ENCODE data around the gene NMNAT1. TPM values are rescaled to one million over a fixed set of nuclear protein-coding genes. Genes with fewer than 3 reads are reported as not detected.
A peak's percentile ranks its signal among the peaks of the same experiment; 100 is the strongest.

NMNAT1 gene
- total RNA-seq: 12.3 TPM
- polyA plus RNA-seq (ENCODE audit: insufficient read depth, low read depth, low replicate concordance): 17.5 TPM
- long read RNA-seq, donor 1, partial matches to known transcripts: 0 of 4 reads
- long read RNA-seq, donor 1, other reads (novel, unspliced or antisense): 0 of 4 reads
- long read RNA-seq, donor 2, transcript NMNAT1-201 (5 exons, 3,781 nt): major isoform, 8 of 23 reads
- long read RNA-seq, donor 2, partial matches to known transcripts: 14 of 23 reads
- long read RNA-seq, donor 2, other reads (novel, unspliced or antisense): 0 of 23 reads
- long read RNA-seq, donor 3, partial matches to known transcripts: 0 of 4 reads
- long read RNA-seq, donor 3, other reads (novel, unspliced or antisense): 0 of 4 reads
- long read RNA-seq, donor 4, partial matches to known transcripts: 0 of 3 reads
- long read RNA-seq, donor 4, other reads (novel, unspliced or antisense): 0 of 3 reads
- long read RNA-seq, donor 5, partial matches to known transcripts: 0 of 2 reads
- long read RNA-seq, donor 5, other reads (novel, unspliced or antisense): 0 of 2 reads
- long read RNA-seq, donor 6: 0 reads
- long read RNA-seq, donor 7, partial matches to known transcripts: 0 of 8 reads
- long read RNA-seq, donor 7, other reads (novel, unspliced or antisense): 4 of 8 reads
- long read RNA-seq, donor 8, partial matches to known transcripts: 0 of 1 reads
- long read RNA-seq, donor 8, other reads (novel, unspliced or antisense): 0 of 1 reads
- long read RNA-seq, donor 9, partial matches to known transcripts: 0 of 3 reads
- long read RNA-seq, donor 9, other reads (novel, unspliced or antisense): 0 of 3 reads
- long read RNA-seq, donor 10, partial matches to known transcripts: 0 of 4 reads
- long read RNA-seq, donor 10, other reads (novel, unspliced or antisense): 0 of 4 reads

DNA sequence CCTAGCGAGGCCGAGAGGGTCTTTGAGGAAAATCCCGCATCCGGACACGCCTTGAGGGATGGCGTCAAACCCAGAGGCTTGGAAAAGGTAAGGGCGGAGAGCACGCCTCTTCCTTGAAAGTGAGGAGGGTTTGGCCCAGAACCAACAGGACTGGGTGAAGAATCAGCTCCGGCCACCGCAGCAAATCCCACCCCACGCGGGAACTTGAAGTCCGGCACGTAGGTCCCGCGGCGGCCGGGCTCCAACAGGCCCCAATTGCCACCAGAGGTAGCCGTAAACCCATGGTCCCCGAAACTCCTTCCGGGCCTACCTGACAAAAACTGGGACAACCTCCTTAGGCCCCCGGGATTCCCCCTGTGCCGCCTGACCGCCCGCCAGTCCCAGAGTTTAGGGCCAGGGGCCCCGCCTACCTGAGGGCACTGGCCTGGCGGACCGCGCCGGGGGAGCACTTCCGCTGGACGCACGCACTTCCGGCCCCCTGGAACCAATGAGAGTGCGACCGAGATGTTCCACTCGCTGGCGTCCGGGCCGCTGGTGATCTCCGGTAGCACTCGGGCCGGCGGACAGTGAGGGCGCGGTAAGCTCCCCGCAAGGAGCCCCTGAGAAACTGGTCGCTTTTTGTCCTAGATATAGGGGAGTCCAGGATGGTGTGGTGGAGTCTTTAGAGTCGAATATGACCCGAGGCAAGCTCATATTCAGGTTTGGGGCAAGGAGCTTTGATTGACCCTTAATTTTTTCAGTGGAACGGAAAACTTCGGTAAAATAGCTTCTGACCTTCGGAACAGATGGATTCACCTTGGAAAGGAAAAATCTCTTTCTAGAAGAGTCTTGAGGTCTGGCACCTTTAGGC, at the start of gene NMNAT1, which contains the start of gene LZIC:
Gene NMNAT1 (plus strand): TSS at position 537 of the 850 bp plus-strand sequence. CDS start 28,599 bp downstream, outside the sequence.
Gene LZIC (minus strand): TSS at position 453 of the 850 bp plus-strand sequence. CDS start 6,772 bp downstream, outside the sequence.
- FAIRE-seq (no peak), DNase-seq (peak; percentile 95 to 98 (median 96))
- Histone ChIP-seq H3K27me3 (ENCODE audit: control insufficient read depth, insufficient read depth, low read length) (no peaks in the 10 kb centered on the region), H3K4me1 (ENCODE audit: control insufficient read depth in 2 of 3, insufficient read depth in 2 of 3, low read depth in 1 of 3, low read length in 3 of 3) (no peaks in the 10 kb centered on the region), H3K36me3 (ENCODE audit: control insufficient read depth in 2 of 3, insufficient read depth in 3 of 3, low read length in 3 of 3) (peaks cover 0 to 6% (median 3%) of the 10 kb centered on the region in 3 donors), H3K4me3 (ENCODE audit: low read length in 3 of 3) (peak within 1 kb of the TSS; percentile 91 to 99 (median 98)), H3K9me3 (ENCODE audit: control insufficient read depth in 2 of 3, insufficient read depth in 1 of 3, low read length in 3 of 3) (no peaks in the 10 kb centered on the region), H3K27ac (ENCODE audit: low read depth in 2 of 2, low read length in 2 of 2) (peak within 1 kb of the TSS; percentile 84 to 90), H3K9ac (ENCODE audit: low read length in 3 of 3) (peak within 1 kb of the TSS; percentile 90 to 97 (median 91))
- intact Hi-C loops (cut with DNase I): no loop called here
- TF ChIP-seq, protein P1, sequence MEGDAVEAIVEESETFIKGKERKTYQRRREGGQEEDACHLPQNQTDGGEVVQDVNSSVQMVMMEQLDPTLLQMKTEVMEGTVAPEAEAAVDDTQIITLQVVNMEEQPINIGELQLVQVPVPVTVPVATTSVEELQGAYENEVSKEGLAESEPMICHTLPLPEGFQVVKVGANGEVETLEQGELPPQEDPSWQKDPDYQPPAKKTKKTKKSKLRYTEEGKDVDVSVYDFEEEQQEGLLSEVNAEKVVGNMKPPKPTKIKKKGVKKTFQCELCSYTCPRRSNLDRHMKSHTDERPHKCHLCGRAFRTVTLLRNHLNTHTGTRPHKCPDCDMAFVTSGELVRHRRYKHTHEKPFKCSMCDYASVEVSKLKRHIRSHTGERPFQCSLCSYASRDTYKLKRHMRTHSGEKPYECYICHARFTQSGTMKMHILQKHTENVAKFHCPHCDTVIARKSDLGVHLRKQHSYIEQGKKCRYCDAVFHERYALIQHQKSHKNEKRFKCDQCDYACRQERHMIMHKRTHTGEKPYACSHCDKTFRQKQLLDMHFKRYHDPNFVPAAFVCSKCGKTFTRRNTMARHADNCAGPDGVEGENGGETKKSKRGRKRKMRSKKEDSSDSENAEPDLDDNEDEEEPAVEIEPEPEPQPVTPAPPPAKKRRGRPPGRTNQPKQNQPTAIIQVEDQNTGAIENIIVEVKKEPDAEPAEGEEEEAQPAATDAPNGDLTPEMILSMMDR (IDR thresholded peaks at IDR 0.05; ENCODE audit: borderline replicate concordance, extremely low read depth, insufficient read depth): no peak

DNA sequence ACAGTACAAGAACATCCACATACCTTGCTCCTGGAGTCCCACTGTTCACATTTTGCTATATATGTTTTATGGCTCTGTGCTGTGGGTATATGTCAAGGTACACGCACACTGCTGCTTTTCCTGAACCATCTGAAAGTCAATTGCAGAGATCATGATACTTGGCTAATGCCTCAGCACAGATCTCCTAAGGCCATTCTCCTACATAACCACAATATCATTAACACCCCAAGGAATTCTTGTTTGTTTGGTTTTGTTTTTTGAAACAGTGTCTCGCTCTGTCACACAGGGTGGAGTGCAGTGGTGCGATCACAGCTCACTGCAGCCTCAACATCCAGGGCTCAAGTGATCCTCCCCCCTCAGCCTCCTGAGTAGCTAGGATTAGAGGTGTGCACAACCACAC, 49.2 kb upstream of the NMNAT1 start:
- no peaks in the 10 kb centered on the region for H3K27me3 ChIP-seq (ENCODE audit: control insufficient read depth, insufficient read depth, low read length)
- H3K4me1 ChIP-seq (ENCODE audit: control insufficient read depth in 2 of 3, insufficient read depth in 2 of 3, low read depth in 1 of 3, low read length in 3 of 3): peaks cover 0 to 9% (median 2%) of the 10 kb centered on the region in 3 donors
- DNase-seq (no peak), FAIRE-seq (no peak)
- no peak overlapping the region for H3K4me3 ChIP-seq (ENCODE audit: low read length in 3 of 3)
- no peaks in the 10 kb centered on the region for H3K36me3 ChIP-seq (ENCODE audit: control insufficient read depth in 2 of 3, insufficient read depth in 3 of 3, low read length in 3 of 3)
- no peak overlapping the region for H3K9ac ChIP-seq (ENCODE audit: low read length in 3 of 3)
- TF ChIP-seq, protein P1 (IDR thresholded peaks at IDR 0.05; ENCODE audit: borderline replicate concordance, extremely low read depth, insufficient read depth): no peak
- no peak overlapping the region for H3K27ac ChIP-seq (ENCODE audit: low read depth in 2 of 2, low read length in 2 of 2)
- intact Hi-C loops (cut with DNase I): no loop called here
- no peaks in the 10 kb centered on the region for H3K9me3 ChIP-seq (ENCODE audit: control insufficient read depth in 2 of 3, insufficient read depth in 1 of 3, low read length in 3 of 3)
